Fibroblast of skin of right biceps (primary cell): ENCODE measurements around the gene SPON2.
A peak's percentile ranks its signal among the peaks of the same experiment; 100 is the strongest.

Experiments used
- DNase-seq: peaks from one replicate; pipeline ENCODE4 v3.0.0-alpha.2; 2013

Gene SPON2

GRCh38 chr4:1170156-1170975 is 2.0 kb downstream of the SPON2 start:
- DNase-seq = no peak

- no peak for DNase-seq
Measured at GRCh38 chr4:1169691-1170096, 2.7 kb downstream of the SPON2 start.

GRCh38 chr4:1169171-1169671 is 3.2 kb downstream of the SPON2 start:
- DNase-seq = no peak

- no peak for DNase-seq
Measured at GRCh38 chr4:1168191-1169101, 3.9 kb downstream of the SPON2 start.

- DNase-seq = peak; percentile 85
Measured at GRCh38 chr4:1167244-1167949, 5.0 kb downstream of the SPON2 start.

DNA sequence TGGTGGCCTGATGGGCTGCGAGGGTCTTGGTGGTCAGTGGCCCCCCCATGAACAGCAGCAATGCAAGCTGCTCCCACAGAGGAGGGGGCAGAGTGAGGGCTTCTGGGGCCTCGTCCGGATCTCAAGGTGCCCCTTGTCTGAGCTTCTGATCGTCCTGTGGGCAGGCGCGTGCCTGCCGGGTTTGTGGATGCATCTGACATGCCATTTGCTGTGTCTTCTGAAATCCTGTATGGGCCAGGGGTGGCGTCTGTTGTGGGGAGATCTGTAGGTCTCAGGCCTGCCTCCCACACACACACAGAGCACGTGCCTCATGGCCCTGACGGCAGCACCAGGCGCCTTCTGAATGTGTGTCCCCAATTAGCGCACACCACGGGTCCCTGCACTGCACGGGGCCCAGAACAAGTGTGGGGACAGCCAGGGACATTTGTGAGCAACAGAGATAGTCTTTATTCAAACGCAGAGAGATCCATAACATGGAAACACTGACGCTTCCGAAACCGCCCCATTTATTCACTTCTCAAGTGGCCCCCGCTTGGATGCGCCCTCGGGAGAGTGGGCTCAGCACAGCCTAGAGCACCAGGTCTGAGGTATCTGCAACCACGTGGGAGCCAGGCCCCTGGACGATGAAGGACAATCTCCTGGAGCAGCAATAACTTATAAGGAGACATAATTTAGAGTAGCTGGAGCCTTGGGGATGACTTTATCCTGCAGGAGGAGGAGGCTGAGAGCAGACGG is 5.7 kb downstream of the SPON2 start:
- no peak for DNase-seq

DNA sequence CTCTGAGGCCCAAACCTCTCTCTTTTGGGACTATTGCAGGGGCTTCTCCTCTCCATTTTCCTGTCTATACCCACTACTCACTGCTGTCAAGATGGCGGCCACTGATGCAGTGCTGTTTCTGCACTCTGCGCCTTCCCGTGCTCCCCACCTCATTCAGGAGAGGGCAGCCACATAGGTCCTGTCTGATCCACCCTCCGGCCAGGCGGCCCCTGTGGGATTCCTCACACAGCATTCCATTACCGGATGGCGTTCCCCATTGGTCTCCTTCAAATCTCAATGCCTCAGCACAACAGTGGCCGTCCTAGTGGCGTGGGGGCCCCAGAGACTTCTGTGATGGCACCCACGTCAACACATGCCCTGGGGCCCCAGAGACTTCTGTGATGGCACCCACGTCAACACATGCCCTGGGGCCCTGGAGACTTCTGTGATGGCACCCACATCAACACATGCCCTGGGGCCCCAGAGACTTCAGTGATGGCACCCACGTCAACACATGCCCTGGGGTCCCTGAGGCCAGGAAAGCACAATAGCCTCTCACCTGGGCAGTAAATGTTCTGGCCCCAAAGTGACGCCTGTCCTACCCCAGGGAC is 7.3 kb downstream of the SPON2 start:
- DNase-seq = no peak

DNA sequence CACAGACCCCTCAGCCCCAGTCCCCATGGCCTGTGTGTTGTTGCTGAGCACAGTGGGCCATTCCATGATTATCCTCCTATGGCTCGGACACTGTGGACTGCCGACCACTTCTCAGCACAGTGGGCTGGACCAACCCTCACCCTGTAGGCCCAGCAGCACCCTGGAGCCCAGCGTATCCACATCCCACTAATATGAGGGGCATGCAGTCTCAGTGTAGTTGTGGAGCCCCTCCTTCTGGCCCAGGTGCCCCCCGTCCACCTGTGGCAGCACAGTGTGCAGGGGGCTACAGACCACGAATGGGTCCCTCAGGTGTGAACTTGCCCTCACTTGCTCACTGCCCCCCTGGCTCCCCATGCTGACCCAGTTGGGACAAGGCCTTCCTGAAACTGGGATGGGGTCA is 7.9 kb downstream of the SPON2 start:
- DNase-seq = no peak

GRCh38 chr4:1164040-1164439 is 8.3 kb downstream of the SPON2 start:
- DNase-seq = no peak

DNA sequence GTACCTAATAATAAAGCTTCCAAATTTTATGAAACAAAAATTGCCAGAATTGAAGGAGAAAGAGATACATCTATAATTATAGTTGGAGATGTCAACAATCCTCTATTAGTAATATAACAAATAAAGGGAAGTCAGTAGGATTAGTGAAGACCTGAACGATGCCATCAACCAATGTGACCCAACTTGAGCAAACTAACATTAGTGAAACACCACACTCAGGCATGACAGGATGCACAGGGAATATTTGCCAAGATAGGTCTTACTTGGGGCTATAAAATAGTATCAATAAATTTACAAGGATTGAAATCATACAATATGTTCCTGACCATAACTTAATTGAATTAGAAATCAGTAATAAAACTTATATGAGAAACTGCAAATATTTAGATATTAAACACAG is 12.0 kb downstream of the SPON2 start:
- no peak for DNase-seq

GRCh38 chr4:1156069-1156468 is 16.3 kb downstream of the SPON2 start:
- no peak for DNase-seq

GRCh38 chr4:1155314-1155713 is 17.1 kb downstream of the SPON2 start:
- DNase-seq = no peak

DNA sequence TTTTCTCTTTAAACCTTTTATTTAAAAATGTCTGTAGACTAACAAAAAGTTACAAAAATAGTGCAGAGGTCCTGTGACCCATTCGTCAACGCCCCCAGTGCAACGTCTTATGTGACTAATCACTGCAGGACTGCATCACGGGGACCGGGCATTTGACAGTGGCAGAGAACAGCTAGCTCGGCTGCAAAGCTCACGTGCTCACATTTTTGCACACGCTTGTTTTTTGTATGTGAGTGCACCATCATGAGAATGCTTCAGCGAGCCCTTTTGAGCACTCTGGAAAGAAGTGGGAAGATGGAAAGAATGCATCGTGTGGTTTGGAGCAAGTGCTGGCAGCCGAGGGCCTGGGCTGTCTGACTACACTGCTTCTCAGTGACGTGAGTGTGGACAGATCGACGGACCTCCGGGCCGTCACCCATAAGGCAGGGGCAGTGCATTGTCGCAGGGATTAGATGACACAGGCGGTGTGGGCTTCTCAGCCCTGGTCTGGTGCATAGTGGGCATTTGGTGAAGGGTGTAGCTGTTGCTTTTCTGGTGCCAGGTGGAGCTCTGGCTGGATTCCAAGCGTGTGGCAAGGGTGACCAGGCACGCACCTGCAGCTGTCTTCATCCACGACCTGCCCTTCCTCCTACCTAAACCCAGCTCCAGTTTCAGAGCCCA is 17.7 kb downstream of the SPON2 start:
- no peak for DNase-seq

DNA sequence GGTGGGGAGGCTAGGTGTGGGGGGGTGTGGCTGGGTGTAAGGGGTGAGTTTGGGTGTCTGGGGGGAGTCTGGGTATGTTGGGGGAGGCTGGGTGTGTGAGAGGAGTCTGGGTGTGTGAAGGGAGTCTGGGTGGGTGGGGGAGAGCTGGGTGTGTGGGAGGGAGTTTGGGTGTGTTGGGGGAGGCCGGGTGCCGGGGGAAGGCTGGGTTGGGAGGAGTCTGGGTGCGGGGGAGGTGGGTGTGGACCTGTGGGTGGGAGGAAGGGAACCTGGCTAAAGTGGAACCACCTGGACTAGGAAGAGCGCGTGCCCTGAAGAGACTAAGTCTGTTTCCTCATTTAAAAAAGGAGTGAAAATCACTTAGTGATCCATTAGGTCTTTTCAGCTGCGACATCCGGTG is 18.3 kb downstream of the SPON2 start:
- no peak for DNase-seq

DNA sequence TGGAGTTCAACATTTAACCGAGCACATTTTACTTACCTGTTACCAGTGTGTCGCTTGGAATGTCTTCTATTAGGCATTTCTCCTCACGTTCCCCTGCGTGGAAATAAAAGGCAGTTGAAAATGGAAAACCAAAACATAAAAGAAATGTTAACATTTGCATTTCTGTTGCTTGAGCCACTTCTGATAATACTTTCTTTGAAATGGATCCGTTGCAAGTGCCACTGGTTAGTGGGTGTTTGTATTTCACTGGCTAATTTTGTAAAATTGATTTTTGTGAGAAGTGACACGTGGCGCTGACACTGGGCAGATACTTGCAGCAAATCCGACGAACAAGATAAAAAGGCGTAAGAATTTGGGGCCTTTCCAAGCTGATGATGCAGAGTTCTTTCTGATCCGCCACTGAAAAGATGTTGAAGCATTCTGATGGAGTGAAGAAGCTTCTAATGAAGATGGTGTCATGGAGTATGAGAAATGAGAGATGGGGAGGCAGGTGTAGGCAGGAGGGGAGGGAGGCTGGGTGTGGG is 18.8 kb downstream of the SPON2 start:
- no peak for DNase-seq

DNA sequence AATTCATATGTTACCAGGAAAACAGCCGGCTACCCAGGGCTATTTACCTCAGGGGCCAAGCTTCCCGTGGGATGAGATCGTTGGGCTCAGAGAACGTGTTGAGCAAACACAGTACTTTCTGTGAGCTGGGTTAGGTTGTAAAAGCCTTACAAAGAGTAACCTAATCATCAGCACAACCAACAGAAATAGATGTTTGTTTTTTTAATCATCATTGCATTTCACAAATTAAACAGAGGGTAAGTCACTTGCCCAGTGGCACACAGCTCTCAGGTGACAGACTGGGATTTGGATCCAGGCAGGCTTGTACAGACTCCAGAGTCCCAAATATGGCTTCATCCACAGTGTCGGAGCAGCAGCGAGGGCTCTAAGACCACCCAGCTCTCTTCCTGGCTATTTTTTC is 20.1 kb downstream of the SPON2 start:
- no peak for DNase-seq

GRCh38 chr4:1151541-1151940 is 20.8 kb downstream of the SPON2 start:
- DNase-seq = no peak

DNA sequence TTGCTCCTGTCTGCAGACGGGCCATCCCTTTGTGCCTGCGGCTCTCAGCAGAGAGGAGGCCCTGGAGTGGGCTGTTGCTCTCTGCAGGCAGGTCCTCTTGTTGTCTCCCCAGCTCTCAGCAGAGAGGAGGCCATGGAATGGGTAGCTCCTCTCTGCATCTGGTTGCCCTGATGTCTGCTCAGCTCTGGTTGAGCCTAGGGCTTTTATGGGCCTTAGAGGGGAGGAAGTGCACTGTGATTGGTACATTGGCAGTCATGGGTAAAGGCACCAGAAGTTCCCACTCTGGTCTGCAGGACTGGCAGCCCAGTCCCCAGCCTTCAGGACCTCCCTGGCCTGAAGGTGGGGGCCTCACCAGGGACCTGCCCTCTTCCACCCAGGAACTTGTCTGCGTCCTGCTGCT is 21.5 kb downstream of the SPON2 start:
- no peak for DNase-seq

- no peak for DNase-seq
Measured at GRCh38 chr4:1139860-1140259, 32.5 kb downstream of the SPON2 start.

- DNase-seq = no peak
Measured at GRCh38 chr4:1137850-1138249, 34.5 kb downstream of the SPON2 start.

GRCh38 chr4:1137063-1137776 is 35.2 kb downstream of the SPON2 start:
- DNase-seq = no peak
